K562 (cell line): ENCODE measurements around the gene IL18RAP. TPM values are rescaled to one million over a fixed set of nuclear protein-coding genes. Genes with fewer than 3 reads are reported as not detected.

ENCODE experiments used
- ATAC-seq: fragments of 200-7000 bp; cut with Tn5 transposase; 3 replicates; pipeline ENCODE4 v1.9.1; 2020; ENCODE audit warnings: moderate library complexity
- BruUV-seq: library from RNA; stranded (reverse); fragments of 400-500 nt; replicated peaks from 2 replicates; lab custom pipeline; 2021; lab: Mats Ljungman, UMichigan
- CTCF ChIA-PET: fragments of 300-600 bp; formaldehyde crosslinking; extraction: SDS; loops from one replicate; lab custom pipeline; 2021; ENCODE audit warnings: low intra/inter-chr PET ratio; lab: Yijun Ruan, JAX
- POLR2A ChIA-PET: fragments of 300-600, 350-650 bp; sonication (Branson Sonifier 250); formaldehyde crosslinking; extraction: SDS; loops from one replicate; lab custom pipeline; 2021; ENCODE audit warnings: antibody characterized with exemption, inconsistent platforms; lab: Yijun Ruan, JAX
- DNase-seq, 4 experiments: peaks; one replicate each; pipeline versions ENCODE4 v3.0.0 to v3.0.0-alpha.2; 2011 to 2018; ENCODE audit warnings: low spot score in 3 of 4, mixed read lengths in 3 of 4; ENCODE audit errors: extremely low read depth in 1 of 4
- FAIRE-seq: peaks from 2 replicates; lab custom pipeline; 2011; peaks lifted over from hg19 to GRCh38; lab: Jason Lieb, UNC
- H2AFZ ChIP-seq: 2 replicates; pipeline ENCODE4 v1.6.0; 2011; ENCODE audit warnings: low read depth, low read length, control low read depth, inconsistent platforms
- H3K27ac ChIP-seq: fragments of 200-600 bp; 3 replicates; pipeline ENCODE4 v1.8.0; 2011; ENCODE audit warnings: low read depth, mild to moderate bottlenecking, control low read depth, inconsistent platforms, low read length, moderate library complexity, mixed read lengths; ENCODE audit errors: extremely low read depth
- H3K27me3 ChIP-seq, 2 experiments: fragments of 300-600 bp in 1 of 2; 2 replicates in 1 of 2; 3 replicates in 1 of 2; pipeline versions ENCODE4 v1.6.0 to v1.8.0; 2011; ENCODE audit warnings: inconsistent platforms in 2 of 2, low read length in 2 of 2, mild to moderate bottlenecking in 1 of 2, mixed read lengths in 1 of 2, moderate library complexity in 1 of 2; ENCODE audit not compliant: control insufficient read depth in 2 of 2, insufficient read depth in 2 of 2
- H3K36me3 ChIP-seq: fragments of 300-600 bp; 3 replicates; pipeline ENCODE4 v1.8.0; 2011; ENCODE audit warnings: mild to moderate bottlenecking, low read length, inconsistent platforms; ENCODE audit not compliant: control insufficient read depth, insufficient read depth
- H3K4me1 ChIP-seq, 2 experiments: fragments of 200-600 bp in 1 of 2; replicated peaks in 1 of 2; 2 replicates in 1 of 2; 3 replicates in 1 of 2; pipeline versions ENCODE4 v1.5.1 to v1.8.0; 2011; ENCODE audit warnings: inconsistent platforms in 2 of 2, low read length in 2 of 2, mild to moderate bottlenecking in 1 of 2, mixed read lengths in 1 of 2, moderate library complexity in 1 of 2; ENCODE audit not compliant: control insufficient read depth in 2 of 2, insufficient read depth in 2 of 2
- H3K4me2 ChIP-seq: 2 replicates; pipeline ENCODE4 v1.6.1; 2011; ENCODE audit warnings: low read length, control low read depth, inconsistent platforms, mixed read lengths; ENCODE audit not compliant: insufficient read depth
- H3K4me3 ChIP-seq: fragments of 200-600 bp; sonication (generic), shearing (Covaris generic); 2 replicates; pipeline ENCODE4 v1.5.1; 2016; ENCODE audit warnings: control low read depth, inconsistent platforms
- H3K79me2 ChIP-seq: fragments of 200-600 bp; 3 replicates; pipeline ENCODE4 v1.8.0; 2011; ENCODE audit warnings: low read length, inconsistent platforms; ENCODE audit not compliant: control insufficient read depth, insufficient read depth
- H3K9ac ChIP-seq, 2 experiments: 2 replicates each; pipeline versions ENCODE4 v1.6.0 to v1.6.1; 2011; ENCODE audit warnings: low read depth in 2 of 2, low read length in 2 of 2, control low read depth in 1 of 2, inconsistent platforms in 1 of 2, mild to moderate bottlenecking in 1 of 2, mixed read lengths in 1 of 2; ENCODE audit not compliant: insufficient read depth in 1 of 2
- H3K9me1 ChIP-seq: one replicate; pipeline ENCODE4 v1.6.0; 2011; ENCODE audit warnings: inconsistent platforms, mild to moderate bottlenecking, low read length, moderate library complexity; ENCODE audit not compliant: control insufficient read depth, insufficient read depth
- H3K9me3 ChIP-seq: replicated peaks from 2 replicates; pipeline ENCODE4 v1.5.1; 2011; ENCODE audit warnings: low read depth, low read length, inconsistent platforms; ENCODE audit not compliant: control insufficient read depth, insufficient read depth
- H4K20me1 ChIP-seq: replicated peaks from 2 replicates; pipeline ENCODE4 v1.6.1; 2011; ENCODE audit warnings: low read length, inconsistent platforms, mixed read lengths; ENCODE audit not compliant: control insufficient read depth, insufficient read depth
- BACH1 ChIP-seq: fragments of 200-800 bp; sonication (Bioruptor generic); IDR thresholded peaks from 2 replicates; pipeline ENCODE4 v1.6.1; 2016; ENCODE audit warnings: missing genetic modification characterization, missing compliant biosample characterization
- ETS2 ChIP-seq: IDR thresholded peaks from 2 replicates; pipeline ENCODE4 v1.6.1; 2016; ENCODE audit warnings: borderline replicate concordance, missing genetic modification characterization, mild to moderate bottlenecking, moderate library complexity, missing compliant biosample characterization; ENCODE audit not compliant: poor library complexity, severe bottlenecking
- GTF2B ChIP-seq: IDR thresholded peaks from 2 replicates; pipeline ENCODE4 v1.6.1; 2011; ENCODE audit not compliant: insufficient read length; ENCODE audit errors: extremely low read depth
- LCOR ChIP-seq: sonication (generic); formaldehyde crosslinking; IDR thresholded peaks from 2 replicates; pipeline ENCODE4 v1.8.0; 2022; ENCODE audit warnings: mild to moderate bottlenecking, missing genetic modification reagents
- MAFF ChIP-seq: IDR thresholded peaks from 2 replicates; pipeline ENCODE4 v1.6.1; 2012; ENCODE audit warnings: low read length, improper control_type of control experiment
- NUFIP1 ChIP-seq: fragments of 450-650 bp; IDR thresholded peaks from 2 replicates; pipeline ENCODE4 v1.6.1; 2018; ENCODE audit not compliant: partially characterized antibody
- POLR3G ChIP-seq: IDR thresholded peaks from 2 replicates; pipeline ENCODE4 v1.6.1; 2011; ENCODE audit not compliant: insufficient read length, insufficient replicate concordance; ENCODE audit errors: extremely low read depth
- RUNX1 ChIP-seq: sonication (generic); IDR thresholded peaks from 2 replicates; pipeline ENCODE4 v1.6.1; 2016; ENCODE audit warnings: antibody characterized with exemption, low read depth
- THAP7 ChIP-seq: fragments of 250-450 bp; sonication (Bioruptor Pico); IDR thresholded peaks from 2 replicates; pipeline ENCODE4 v1.5.0; 2021
- ZFPM2 ChIP-seq: fragments of 250-450 bp; sonication (Bioruptor Pico); IDR thresholded peaks from 2 replicates; pipeline ENCODE4 v1.5.1; 2022; ENCODE audit warnings: mild to moderate bottlenecking
- ZNF347 ChIP-seq: fragments of 450-650 bp; formaldehyde crosslinking; IDR thresholded peaks from 2 replicates; pipeline ENCODE4 v1.4.0; 2020; ENCODE audit warnings: low read depth, mild to moderate bottlenecking, moderate library complexity
- ZNF586 ChIP-seq: fragments of 450-650 bp; formaldehyde crosslinking; conservative IDR thresholded peaks from 2 replicates; pipeline ENCODE4 v1.4.0; 2020; ENCODE audit warnings: mild to moderate bottlenecking, moderate library complexity
- WGBS: fragments of 100-300 bp; shearing (Covaris generic); methylation state at CpG from one replicate; pipeline ENCODE4 v1.1.6; 2016; ENCODE audit warnings: low coverage, mixed read lengths; ENCODE audit not compliant: insufficient coverage; ENCODE audit errors: missing lambda C conversion rate; 5-methylcytosine and 5-hydroxymethylcytosine counted together
- in situ Hi-C: fragments of 300-500 bp; cut with MboI; formaldehyde crosslinking; loops from 4 replicates; pipeline ENCODE4 v1.15.0; 2018; ENCODE audit warnings: inconsistent platforms, mixed read lengths
- intact Hi-C: fragments of 100-400 bp; cut with micrococcal nuclease; formaldehyde crosslinking; loops from 2 replicates; pipeline ENCODE4 v1.14.2; 2022
- polyA plus RNA-seq, 8 experiments: library from polyadenylated mRNA; depleted of rRNA in 4 of 8; stranded (reverse) in 5 of 8; unstranded in 3 of 8; fragments of >200 nt; fragmentation: Nextera tagmentation in 2 of 8; fragmentation: Illumina TruSeq in 1 of 8; extraction: Ambion mirVana in 2 of 8; extraction: Trizol in 1 of 8; gene quantifications; 2 replicates each; pipeline versions ENCODE4 v1.2.1 to v1.2.3, GENCODE V29; 2011 to 2014; ENCODE audit warnings: inconsistent platforms in 1 of 8, missing spikeins in 1 of 8
- total RNA-seq, 7 experiments: library from RNA; depleted of rRNA in 6 of 7; stranded (reverse); fragments of >200 nt in 6 of 7; fragmentation: Illumina TruSeq in 2 of 7; extraction: Trizol in 2 of 7; gene quantifications; 2 replicates each; pipeline versions ENCODE4 v1.2.1 to v1.2.3, GENCODE V29; 2011 to 2021; ENCODE audit warnings: low replicate concordance in 1 of 7
- TF ChIP-seq, protein P1 (sequence below), 2 experiments: fragments of 200-800 bp in 1 of 2; sonication (Bioruptor generic) in 1 of 2; sonication (generic) in 1 of 2; formaldehyde crosslinking in 1 of 2; IDR thresholded peaks in 1 of 2; conservative IDR thresholded peaks in 1 of 2; 2 replicates each; pipeline versions ENCODE4 v1.5.0 to v1.6.1; 2016 to 2020; ENCODE audit warnings: missing compliant biosample characterization in 1 of 2, missing genetic modification characterization in 1 of 2, missing genetic modification reagents in 1 of 2
- TF ChIP-seq, protein P2 (sequence below): fragments of 450-650 bp; formaldehyde crosslinking; IDR thresholded peaks from 2 replicates; pipeline ENCODE4 v1.4.0; 2022; ENCODE audit warnings: missing genetic modification characterization

The IL18RAP gene
- total and polyA plus RNA-seq, 9 of the 15 experiments (the other 6 are each of a cell fraction or from before 2014, with no cell fraction given) = 1.1 to 20.5 (median 5.8) TPM

DNA sequence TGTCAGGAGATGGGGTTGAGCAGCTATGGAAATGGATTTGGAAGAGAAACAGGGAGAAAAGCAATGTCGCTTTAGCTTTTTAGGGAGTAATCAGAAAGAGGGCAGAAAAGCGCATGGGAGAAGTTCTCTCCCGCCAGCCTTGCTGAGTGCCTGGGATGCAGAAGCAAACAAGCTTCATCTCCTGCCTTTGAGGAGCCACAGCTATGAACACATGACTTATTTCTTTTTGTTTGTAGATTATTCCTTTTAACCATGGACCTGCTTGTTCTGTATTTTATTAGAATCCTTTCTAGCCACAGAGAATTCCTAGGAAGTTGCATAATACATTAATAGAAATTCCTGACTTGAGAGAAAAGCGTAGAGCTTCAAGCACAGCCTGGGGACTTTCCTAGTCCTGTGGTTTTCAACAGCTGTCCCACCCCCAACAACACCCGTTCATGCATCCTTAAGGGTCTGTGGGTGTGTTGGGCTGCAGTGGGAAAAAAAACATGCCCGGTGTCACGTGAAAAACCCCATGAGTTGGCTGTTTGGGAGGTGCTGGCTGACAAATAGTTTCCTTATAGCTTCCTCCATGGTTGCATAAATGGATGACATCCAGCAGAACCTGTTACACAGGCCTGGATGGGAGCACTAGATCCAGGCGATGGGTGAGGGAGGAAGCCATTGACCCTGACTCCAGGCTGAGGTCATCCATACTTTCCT is 65.0 kb downstream of the IL18RAP start:
- ChIA-PET CTCF (interaction anchor here (0.6 kb wide), 1 partner anchor 105 kb away, joined by 3 read pairs; no protein-coding TSS in a partner anchor), POLR2A (interaction anchor here (0.6 to 2.0 kb wide), 3 partner anchors 8 to 20 kb away, joined by 3 to 4 read pairs (median 3); no protein-coding TSS in a partner anchor)
- no peak overlapping the region for H3K9ac ChIP-seq
- H3K27ac ChIP-seq = no peak overlapping the region
- H3K27me3 ChIP-seq = peaks cover 3 to 18% of the 10 kb centered on the region in 2 experiments
- FAIRE-seq = no peak
- DNase-seq = no peak
- H3K4me2 ChIP-seq = no peak overlapping the region
- 0% methylated on average over 8 of the region's 8 CpGs for WGBS
- H3K9me1 ChIP-seq = no peaks in the 10 kb centered on the region
- in situ Hi-C loops = no loop called here
- H3K4me3 ChIP-seq = no peak overlapping the region
- H3K9me3 ChIP-seq = no peaks in the 10 kb centered on the region
- H3K79me2 ChIP-seq = no peaks in the 10 kb centered on the region
- no peaks in the 10 kb centered on the region; a peak in 2 of 5 replicates for H3K4me1 ChIP-seq
- intact Hi-C loops = no loop called here
- no peak overlapping the region for H2AFZ ChIP-seq
- H3K36me3 ChIP-seq = no peaks in the 10 kb centered on the region
- no peak for ATAC-seq
- no peaks in the 10 kb centered on the region for H4K20me1 ChIP-seq
- no TSS peak for BruUV-seq
- TF ChIP-seq LCOR (CRISPR knock-in tag) (no peak), MAFF (no peak), THAP7 (CRISPR knock-in tag) (no peak), GTF2B (no peak), ZFPM2 (CRISPR knock-in tag) (no peak), RUNX1 (no peak), NUFIP1 (no peak), POLR3G (no peak), ZNF586 (no peak), ETS2 (no peak), ZNF347 (no peak), BACH1 (tag) (no peak)
- TF ChIP-seq, protein P1, sequence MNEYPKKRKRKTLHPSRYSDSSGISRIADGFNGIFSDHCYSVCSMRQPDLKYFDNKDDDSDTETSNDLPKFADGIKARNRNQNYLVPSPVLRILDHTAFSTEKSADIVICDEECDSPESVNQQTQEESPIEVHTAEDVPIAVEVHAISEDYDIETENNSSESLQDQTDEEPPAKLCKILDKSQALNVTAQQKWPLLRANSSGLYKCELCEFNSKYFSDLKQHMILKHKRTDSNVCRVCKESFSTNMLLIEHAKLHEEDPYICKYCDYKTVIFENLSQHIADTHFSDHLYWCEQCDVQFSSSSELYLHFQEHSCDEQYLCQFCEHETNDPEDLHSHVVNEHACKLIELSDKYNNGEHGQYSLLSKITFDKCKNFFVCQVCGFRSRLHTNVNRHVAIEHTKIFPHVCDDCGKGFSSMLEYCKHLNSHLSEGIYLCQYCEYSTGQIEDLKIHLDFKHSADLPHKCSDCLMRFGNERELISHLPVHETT (CRISPR knock-in tag; conservative IDR thresholded peaks at IDR 0.05 in 1 of 2, IDR thresholded peaks at IDR 0.05 in 1 of 2) = no peak
- TF ChIP-seq, protein P2, sequence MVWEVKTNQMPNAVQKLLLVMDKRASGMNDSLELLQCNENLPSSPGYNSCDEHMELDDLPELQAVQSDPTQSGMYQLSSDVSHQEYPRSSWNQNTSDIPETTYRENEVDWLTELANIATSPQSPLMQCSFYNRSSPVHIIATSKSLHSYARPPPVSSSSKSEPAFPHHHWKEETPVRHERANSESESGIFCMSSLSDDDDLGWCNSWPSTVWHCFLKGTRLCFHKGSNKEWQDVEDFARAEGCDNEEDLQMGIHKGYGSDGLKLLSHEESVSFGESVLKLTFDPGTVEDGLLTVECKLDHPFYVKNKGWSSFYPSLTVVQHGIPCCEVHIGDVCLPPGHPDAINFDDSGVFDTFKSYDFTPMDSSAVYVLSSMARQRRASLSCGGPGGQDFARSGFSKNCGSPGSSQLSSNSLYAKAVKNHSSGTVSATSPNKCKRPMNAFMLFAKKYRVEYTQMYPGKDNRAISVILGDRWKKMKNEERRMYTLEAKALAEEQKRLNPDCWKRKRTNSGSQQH (CRISPR knock-in tag) = no peak
